ENCODE data around the gene KDM4B. TPM values are rescaled to one million over a fixed set of nuclear protein-coding genes. Genes with fewer than 3 reads are reported as not detected.

Gene KDM4B
- polyA plus RNA-seq, 1 of the 3 experiments (the other 2 are of a cell fraction), result 12.2 TPM

- Histone ChIP-seq H3K4me2 (no peak overlapping the region), H2AFZ (ENCODE audit: low read depth) (no peak overlapping the region), H3K9me3 (no peaks in the 10 kb centered on the region), H3K27me3 (ENCODE audit: insufficient read depth) (no peaks in the 10 kb centered on the region), H3K27ac (ENCODE audit: low read depth in 2 of 2, low read length in 1 of 2) (no peak overlapping the region), H3K9me2 (no peaks in the 10 kb centered on the region), H3K4me1 (ENCODE audit: control insufficient read depth in 1 of 2, insufficient read depth in 2 of 2, low read depth in 1 of 2, low read length in 1 of 2) (peaks cover 0 to 2% of the 10 kb centered on the region in 2 experiments; a peak in 1 of 4 replicates), H3F3A (replicated peaks; ENCODE audit: insufficient read depth) (no peaks in the 10 kb centered on the region), H3K4me3 (ENCODE audit: low read depth in 2 of 2, low read length in 1 of 2) (no peak overlapping the region), H3K79me2 (ENCODE audit: insufficient read depth) (no peaks in the 10 kb centered on the region), H3K36me3 (replicated peaks in 1 of 2; ENCODE audit: control insufficient read depth in 1 of 2, insufficient read depth in 2 of 2, low read length in 1 of 2) (peaks cover 0 to 14% of the 10 kb centered on the region in 2 experiments), H4K20me1 (ENCODE audit: insufficient read depth) (no peaks in the 10 kb centered on the region), H3K9ac (no peak overlapping the region)
- ChIA-PET CTCF (interaction anchor here (0.7 to 7.2 kb wide), 17 partner anchors 9 to 169 kb away, joined by 3 to 42 read pairs (median 5); no protein-coding TSS in a partner anchor), POLR2A (no interaction called here)
- WGBS (ENCODE audit: low lambda C conversion rate), result 77% methylated on average over 15 of the region's 17 CpGs
- peak; percentile 56 for TF ChIP-seq CTCF (IDR thresholded peaks at IDR 0.05)
- no peak for TF ChIP-seq TCF12 (IDR thresholded peaks at IDR 0.05)
- TF ChIP-seq EP300 (IDR thresholded peaks at IDR 0.05; ENCODE audit: borderline replicate concordance in 1 of 2, low read depth in 1 of 2, low read length in 1 of 2), result no peak
- TF ChIP-seq MXI1 (IDR thresholded peaks at IDR 0.05; ENCODE audit: low read depth, low read length), result no peak
- no peak for TF ChIP-seq GATA2 (CRISPR knock-in tag; IDR thresholded peaks at IDR 0.05)
- TF ChIP-seq GABPA (IDR thresholded peaks at IDR 0.05; ENCODE audit: low read depth), result no peak
- TF ChIP-seq RXRA (IDR thresholded peaks at IDR 0.05; ENCODE audit: borderline replicate concordance, low read depth), result no peak
- no peak for TF ChIP-seq FOSL2 (IDR thresholded peaks at IDR 0.05; ENCODE audit: borderline replicate concordance, low read depth)
- TF ChIP-seq RAD21 (IDR thresholded peaks at IDR 0.05; ENCODE audit: low read length), result peak; percentile 43
- TF ChIP-seq JUND (IDR thresholded peaks at IDR 0.05), result no peak
- no peak for TF ChIP-seq FOXJ3 (CRISPR knock-in tag; IDR thresholded peaks at IDR 0.05)
- TF ChIP-seq, protein P1, sequence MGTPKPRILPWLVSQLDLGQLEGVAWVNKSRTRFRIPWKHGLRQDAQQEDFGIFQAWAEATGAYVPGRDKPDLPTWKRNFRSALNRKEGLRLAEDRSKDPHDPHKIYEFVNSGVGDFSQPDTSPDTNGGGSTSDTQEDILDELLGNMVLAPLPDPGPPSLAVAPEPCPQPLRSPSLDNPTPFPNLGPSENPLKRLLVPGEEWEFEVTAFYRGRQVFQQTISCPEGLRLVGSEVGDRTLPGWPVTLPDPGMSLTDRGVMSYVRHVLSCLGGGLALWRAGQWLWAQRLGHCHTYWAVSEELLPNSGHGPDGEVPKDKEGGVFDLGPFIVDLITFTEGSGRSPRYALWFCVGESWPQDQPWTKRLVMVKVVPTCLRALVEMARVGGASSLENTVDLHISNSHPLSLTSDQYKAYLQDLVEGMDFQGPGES (IDR thresholded peaks at IDR 0.05; ENCODE audit: low read depth, low read length), result no peak
- TF ChIP-seq CHD2 (IDR thresholded peaks at IDR 0.05; ENCODE audit: low read length, partially characterized antibody), result no peak
- TF ChIP-seq NRF1 (IDR thresholded peaks at IDR 0.05; ENCODE audit: low read depth, low read length), result no peak
- no peak for TF ChIP-seq MAX (IDR thresholded peaks at IDR 0.05; ENCODE audit: low read depth)
- no peak for TF ChIP-seq ELF1 (IDR thresholded peaks at IDR 0.05)
- no peak for TF ChIP-seq POLR2AphosphoS5 (IDR thresholded peaks at IDR 0.05; ENCODE audit: low read depth, low read length)
- no peak for TF ChIP-seq SIN3A (IDR thresholded peaks at IDR 0.05; ENCODE audit: borderline replicate concordance, low read depth, low read length)
- no peak for TF ChIP-seq TAF1 (IDR thresholded peaks at IDR 0.05; ENCODE audit: borderline replicate concordance, low read depth, low read length)
- peak; percentile 40; the same call in 1 of the 2 replicates for TF ChIP-seq SMC3 (IDR thresholded peaks at IDR 0.05; ENCODE audit: low read depth, low read length)
- no peak for TF ChIP-seq RFX5 (IDR thresholded peaks at IDR 0.05; ENCODE audit: low read length)
- DNase-seq, result peak; percentile 82
Observed at GRCh38 chr19:5154129-5154798, 185.4 kb downstream of the KDM4B start.
